ENCODE measurements around the gene MCIDAS. TPM values are rescaled to one million over a fixed set of nuclear protein-coding genes. Genes with fewer than 3 reads are reported as not detected.
A peak's percentile ranks its signal among the peaks of the same experiment; 100 is the strongest.

MCIDAS gene
- total and polyA plus RNA-seq, 2 of the 13 experiments (the other 11 are each of a cell fraction or from before 2014, with no cell fraction given): not detected

DNA sequence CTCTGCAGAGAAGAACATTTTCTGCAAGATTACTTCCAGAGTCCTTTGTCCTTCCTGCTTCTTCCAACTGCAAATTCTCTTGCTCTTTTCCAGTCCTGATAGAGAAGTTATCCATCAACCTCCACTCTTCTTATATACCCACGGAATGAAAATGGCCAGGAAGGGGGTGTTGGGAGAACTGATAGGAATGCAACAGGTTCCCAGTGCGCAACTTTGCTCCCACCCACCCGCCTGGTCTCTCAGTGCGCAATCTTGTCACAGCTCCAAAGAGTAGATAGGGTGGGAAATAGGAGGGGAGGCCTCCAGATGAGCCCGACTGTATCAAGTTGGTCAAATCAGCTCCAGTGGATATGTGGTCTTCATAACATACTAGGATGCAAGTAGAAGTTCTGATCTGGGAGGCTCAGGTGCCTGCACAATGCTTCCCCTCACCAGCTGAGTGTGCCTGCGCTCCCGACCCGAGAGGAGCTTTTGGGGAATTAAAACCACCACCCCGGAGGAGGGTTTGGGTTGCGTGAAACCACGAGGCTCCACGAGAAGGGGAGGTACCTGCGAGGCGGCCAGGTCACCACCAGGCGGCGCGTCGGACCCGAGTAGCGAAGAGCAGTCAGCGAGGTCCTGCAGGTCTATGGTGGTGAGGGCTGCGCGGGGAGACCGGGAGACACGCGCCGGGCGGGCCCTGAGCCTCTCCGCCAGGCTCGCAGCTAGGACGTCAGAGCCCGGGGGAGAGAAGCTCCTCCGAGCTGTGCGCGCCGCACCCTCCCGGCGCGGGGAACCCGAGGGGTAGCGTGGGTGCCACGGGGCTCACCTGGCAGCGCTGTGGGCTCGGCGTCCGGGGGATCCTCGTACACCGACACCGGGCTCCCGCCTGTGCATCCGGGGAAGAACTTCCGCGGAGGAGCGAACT lies 835 bp downstream of the MCIDAS start (continued):
- TF ChIP-seq, protein P1, sequence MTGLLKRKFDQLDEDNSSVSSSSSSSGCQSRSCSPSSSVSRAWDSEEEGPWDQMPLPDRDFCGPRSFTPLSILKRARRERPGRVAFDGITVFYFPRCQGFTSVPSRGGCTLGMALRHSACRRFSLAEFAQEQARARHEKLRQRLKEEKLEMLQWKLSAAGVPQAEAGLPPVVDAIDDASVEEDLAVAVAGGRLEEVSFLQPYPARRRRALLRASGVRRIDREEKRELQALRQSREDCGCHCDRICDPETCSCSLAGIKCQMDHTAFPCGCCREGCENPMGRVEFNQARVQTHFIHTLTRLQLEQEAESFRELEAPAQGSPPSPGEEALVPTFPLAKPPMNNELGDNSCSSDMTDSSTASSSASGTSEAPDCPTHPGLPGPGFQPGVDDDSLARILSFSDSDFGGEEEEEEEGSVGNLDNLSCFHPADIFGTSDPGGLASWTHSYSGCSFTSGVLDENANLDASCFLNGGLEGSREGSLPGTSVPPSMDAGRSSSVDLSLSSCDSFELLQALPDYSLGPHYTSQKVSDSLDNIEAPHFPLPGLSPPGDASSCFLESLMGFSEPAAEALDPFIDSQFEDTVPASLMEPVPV (CRISPR knock-in tag; IDR thresholded peaks at IDR 0.05): peak; percentile 33; the same call in 1 of the 2 replicates
- TF ChIP-seq, protein P2, sequence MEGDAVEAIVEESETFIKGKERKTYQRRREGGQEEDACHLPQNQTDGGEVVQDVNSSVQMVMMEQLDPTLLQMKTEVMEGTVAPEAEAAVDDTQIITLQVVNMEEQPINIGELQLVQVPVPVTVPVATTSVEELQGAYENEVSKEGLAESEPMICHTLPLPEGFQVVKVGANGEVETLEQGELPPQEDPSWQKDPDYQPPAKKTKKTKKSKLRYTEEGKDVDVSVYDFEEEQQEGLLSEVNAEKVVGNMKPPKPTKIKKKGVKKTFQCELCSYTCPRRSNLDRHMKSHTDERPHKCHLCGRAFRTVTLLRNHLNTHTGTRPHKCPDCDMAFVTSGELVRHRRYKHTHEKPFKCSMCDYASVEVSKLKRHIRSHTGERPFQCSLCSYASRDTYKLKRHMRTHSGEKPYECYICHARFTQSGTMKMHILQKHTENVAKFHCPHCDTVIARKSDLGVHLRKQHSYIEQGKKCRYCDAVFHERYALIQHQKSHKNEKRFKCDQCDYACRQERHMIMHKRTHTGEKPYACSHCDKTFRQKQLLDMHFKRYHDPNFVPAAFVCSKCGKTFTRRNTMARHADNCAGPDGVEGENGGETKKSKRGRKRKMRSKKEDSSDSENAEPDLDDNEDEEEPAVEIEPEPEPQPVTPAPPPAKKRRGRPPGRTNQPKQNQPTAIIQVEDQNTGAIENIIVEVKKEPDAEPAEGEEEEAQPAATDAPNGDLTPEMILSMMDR (CRISPR knock-in tag; IDR thresholded peaks at IDR 0.05): peak; percentile 92
- no peak for TF ChIP-seq HOXA7 (CRISPR knock-in tag; IDR thresholded peaks at IDR 0.05)
- TF ChIP-seq ELF1 (CRISPR knock-in tag; IDR thresholded peaks at IDR 0.05): no peak
- no peak for TF ChIP-seq ZNF329 (CRISPR knock-in tag; IDR thresholded peaks at IDR 0.05; ENCODE audit: low read depth)
- TF ChIP-seq ZNF484 (CRISPR knock-in tag; IDR thresholded peaks at IDR 0.05; ENCODE audit: borderline replicate concordance, low read depth): no peak
- TF ChIP-seq ZNF354B (CRISPR knock-in tag; IDR thresholded peaks at IDR 0.05): no peak
- no peak for TF ChIP-seq TBL1XR1 (IDR thresholded peaks at IDR 0.05; ENCODE audit: borderline replicate concordance, low read length, partially characterized antibody)
- no peak for TF ChIP-seq ZNF136 (CRISPR knock-in tag; IDR thresholded peaks at IDR 0.05; ENCODE audit: low read depth)
- 0 out of 2 replicates have a peak, but pooled peaks have one; percentile 42 for TF ChIP-seq GABPB1 (CRISPR knock-in tag; IDR thresholded peaks at IDR 0.05)
- TF ChIP-seq ZZZ3 (CRISPR knock-in tag; IDR thresholded peaks at IDR 0.05; ENCODE audit: borderline replicate concordance): no peak
- TF ChIP-seq GABPA (IDR thresholded peaks at IDR 0.05; ENCODE audit: low read depth, low read length): no peak
- no peak for TF ChIP-seq GABPA (CRISPR knock-in tag; IDR thresholded peaks at IDR 0.05; ENCODE audit: low read depth)
- no peak for TF ChIP-seq FOXK2 (IDR thresholded peaks at IDR 0.05)
- TF ChIP-seq, protein P3, sequence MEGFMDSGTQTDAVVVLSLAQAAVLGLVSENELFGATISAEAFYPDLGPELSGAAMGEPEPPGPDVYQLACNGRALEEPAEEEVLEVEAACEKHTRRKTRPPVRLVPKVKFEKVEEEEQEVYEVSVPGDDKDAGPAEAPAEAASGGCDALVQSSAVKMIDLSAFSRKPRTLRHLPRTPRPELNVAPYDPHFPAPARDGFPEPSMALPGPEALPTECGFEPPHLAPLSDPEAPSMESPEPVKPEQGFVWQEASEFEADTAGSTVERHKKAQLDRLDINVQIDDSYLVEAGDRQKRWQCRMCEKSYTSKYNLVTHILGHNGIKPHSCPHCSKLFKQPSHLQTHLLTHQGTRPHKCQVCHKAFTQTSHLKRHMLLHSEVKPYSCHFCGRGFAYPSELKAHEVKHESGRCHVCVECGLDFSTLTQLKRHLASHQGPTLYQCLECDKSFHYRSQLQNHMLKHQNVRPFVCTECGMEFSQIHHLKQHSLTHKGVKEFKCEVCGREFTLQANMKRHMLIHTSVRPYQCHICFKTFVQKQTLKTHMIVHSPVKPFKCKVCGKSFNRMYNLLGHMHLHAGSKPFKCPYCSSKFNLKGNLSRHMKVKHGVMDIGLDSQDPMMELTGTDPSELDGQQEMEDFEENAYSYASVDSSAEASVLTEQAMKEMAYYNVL (CRISPR knock-in tag; IDR thresholded peaks at IDR 0.05; ENCODE audit: borderline replicate concordance): 0 out of 2 replicates have a peak, but pooled peaks have one; percentile 67
- TF ChIP-seq, protein P4, sequence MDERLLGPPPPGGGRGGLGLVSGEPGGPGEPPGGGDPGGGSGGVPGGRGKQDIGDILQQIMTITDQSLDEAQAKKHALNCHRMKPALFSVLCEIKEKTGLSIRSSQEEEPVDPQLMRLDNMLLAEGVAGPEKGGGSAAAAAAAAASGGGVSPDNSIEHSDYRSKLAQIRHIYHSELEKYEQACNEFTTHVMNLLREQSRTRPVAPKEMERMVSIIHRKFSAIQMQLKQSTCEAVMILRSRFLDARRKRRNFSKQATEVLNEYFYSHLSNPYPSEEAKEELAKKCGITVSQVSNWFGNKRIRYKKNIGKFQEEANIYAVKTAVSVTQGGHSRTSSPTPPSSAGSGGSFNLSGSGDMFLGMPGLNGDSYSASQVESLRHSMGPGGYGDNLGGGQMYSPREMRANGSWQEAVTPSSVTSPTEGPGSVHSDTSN (CRISPR knock-in tag; IDR thresholded peaks at IDR 0.05): no peak
- no peak for TF ChIP-seq ZNF841 (CRISPR knock-in tag; IDR thresholded peaks at IDR 0.05; ENCODE audit: borderline replicate concordance)
- TF ChIP-seq, protein P5, sequence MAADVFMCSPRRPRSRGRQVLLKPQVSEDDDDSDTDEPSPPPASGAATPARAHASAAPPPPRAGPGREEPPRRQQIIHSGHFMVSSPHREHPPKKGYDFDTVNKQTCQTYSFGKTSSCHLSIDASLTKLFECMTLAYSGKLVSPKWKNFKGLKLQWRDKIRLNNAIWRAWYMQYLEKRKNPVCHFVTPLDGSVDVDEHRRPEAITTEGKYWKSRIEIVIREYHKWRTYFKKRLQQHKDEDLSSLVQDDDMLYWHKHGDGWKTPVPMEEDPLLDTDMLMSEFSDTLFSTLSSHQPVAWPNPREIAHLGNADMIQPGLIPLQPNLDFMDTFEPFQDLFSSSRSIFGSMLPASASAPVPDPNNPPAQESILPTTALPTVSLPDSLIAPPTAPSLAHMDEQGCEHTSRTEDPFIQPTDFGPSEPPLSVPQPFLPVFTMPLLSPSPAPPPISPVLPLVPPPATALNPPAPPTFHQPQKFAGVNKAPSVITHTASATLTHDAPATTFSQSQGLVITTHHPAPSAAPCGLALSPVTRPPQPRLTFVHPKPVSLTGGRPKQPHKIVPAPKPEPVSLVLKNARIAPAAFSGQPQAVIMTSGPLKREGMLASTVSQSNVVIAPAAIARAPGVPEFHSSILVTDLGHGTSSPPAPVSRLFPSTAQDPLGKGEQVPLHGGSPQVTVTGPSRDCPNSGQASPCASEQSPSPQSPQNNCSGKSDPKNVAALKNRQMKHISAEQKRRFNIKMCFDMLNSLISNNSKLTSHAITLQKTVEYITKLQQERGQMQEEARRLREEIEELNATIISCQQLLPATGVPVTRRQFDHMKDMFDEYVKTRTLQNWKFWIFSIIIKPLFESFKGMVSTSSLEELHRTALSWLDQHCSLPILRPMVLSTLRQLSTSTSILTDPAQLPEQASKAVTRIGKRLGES (CRISPR knock-in tag; IDR thresholded peaks at IDR 0.05; ENCODE audit: borderline replicate concordance): no peak
